CD4-positive, alpha-beta T cell treated with Interleukin-6 for 4 hours (primary cell): Measurements from ENCODE around the gene MAVS.
"Not testable (repeated sequence)": the region's sequence is repeated elsewhere in the genome, so short reads cannot be mapped to it uniquely, and the experiment has no call there.

Experiments used
- DNase-seq: peaks from one replicate; pipeline ENCODE4 v3.0.0-alpha.2; 2020; ENCODE audit warnings: mixed read lengths

Gene MAVS

DNA sequence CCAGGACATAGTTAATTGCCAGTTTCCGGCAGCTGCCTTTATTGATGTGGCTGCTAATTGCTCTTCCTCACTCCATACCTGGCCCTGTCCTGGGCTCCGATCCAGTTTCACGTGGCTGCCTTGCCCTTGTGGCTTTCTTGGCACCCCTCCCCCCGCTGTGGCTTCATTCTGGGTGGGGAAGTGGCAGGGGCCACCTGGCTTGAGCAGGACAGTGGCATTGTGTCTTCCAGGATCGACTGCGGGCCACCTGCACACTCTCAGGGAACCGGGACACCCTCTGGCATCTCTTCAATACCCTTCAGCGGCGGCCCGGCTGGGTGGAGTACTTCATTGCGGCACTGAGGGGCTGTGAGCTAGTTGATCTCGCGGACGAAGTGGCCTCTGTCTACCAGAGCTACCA is 10.8 kb downstream of the MAVS start:
- no peak for DNase-seq

DNA sequence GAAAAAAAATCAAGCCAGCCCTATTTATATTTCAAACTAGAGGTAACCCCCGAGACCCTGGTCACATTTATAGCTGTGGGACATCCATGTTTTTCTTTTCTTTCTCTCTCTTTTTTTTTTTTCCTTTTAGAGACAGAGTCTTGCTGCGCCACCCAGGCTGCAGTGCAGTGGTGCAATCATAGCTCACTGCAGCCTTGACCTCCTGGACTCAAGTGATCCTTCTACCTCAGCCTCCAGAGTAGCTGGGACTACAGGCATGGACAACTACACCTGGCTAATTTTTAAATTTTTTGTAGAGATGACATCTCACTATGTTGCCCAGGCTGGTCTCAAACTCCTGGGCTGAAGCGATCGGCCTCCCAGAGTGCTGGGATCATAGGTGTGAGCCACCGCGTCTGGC is 12.1 kb downstream of the MAVS start:
- DNase-seq = no peak

DNA sequence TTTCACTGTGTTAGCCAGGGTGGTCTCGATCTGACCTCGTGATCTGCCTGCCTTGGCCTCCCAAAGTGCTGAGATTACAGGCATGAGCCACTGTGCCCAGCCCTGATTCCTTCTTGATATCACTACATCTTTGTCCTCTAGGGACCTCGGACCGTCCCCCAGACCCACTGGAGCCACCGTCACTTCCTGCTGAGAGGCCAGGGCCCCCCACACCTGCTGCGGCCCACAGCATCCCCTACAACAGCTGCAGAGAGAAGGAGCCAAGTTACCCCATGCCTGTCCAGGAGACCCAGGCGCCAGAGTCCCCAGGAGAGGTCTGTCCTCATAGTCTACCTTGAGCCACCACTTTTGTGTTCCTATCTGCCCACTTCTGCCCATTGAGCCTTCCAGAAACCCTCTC is 14.6 kb downstream of the MAVS start:
- no peak for DNase-seq

DNA sequence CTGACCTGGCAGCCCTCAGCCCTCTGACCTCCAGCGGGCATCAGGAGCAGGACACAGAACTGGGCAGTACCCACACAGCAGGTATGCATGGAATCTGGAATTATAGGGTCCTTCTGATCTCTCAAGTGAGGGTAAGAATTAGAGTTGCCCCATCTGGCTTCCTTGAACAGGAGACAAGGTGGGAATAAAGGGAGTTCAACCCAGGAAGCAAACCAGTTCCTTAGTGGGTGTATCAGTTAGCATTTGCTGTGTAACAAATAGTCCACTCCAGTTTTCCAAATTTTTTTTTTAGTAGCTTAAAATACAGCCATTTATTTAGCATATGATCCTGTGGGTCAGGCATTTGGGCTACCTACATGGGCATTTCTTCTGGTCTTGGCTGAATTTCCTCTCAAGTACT is 15.7 kb downstream of the MAVS start:
- no peak for DNase-seq

DNA sequence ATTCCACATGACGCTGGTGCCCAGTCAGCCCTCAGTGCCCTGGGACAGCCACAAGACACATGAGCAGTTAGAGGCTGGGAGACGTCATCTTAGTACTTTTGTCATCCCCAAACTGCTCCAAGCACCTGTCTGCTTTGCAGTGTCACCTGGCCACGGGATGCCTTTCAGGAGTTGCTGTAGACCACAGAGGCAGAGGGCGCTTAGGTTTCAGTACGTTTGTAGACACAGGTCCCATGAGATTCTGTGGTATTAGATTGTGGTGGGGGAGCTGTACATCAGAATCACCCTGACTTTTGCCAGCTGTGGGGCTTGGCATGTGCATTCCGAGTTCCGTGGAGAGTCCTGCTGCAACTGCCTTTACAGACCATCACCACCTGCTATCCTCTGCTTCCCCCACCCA is 16.7 kb downstream of the MAVS start:
- DNase-seq = no peak

DNA sequence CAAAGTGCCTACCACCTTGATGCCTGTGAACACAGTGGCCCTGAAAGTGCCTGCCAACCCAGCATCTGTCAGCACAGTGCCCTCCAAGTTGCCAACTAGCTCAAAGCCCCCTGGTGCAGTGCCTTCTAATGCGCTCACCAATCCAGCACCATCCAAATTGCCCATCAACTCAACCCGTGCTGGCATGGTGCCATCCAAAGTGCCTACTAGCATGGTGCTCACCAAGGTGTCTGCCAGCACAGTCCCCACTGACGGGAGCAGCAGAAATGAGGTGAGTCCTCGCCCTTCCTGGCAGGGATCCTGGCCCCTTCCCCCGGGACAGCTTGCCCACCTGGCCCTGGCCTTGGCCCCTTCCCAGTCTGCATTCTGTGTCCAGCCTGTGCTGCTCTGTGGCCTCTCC is 17.9 kb downstream of the MAVS start:
- DNase-seq = no peak

DNA sequence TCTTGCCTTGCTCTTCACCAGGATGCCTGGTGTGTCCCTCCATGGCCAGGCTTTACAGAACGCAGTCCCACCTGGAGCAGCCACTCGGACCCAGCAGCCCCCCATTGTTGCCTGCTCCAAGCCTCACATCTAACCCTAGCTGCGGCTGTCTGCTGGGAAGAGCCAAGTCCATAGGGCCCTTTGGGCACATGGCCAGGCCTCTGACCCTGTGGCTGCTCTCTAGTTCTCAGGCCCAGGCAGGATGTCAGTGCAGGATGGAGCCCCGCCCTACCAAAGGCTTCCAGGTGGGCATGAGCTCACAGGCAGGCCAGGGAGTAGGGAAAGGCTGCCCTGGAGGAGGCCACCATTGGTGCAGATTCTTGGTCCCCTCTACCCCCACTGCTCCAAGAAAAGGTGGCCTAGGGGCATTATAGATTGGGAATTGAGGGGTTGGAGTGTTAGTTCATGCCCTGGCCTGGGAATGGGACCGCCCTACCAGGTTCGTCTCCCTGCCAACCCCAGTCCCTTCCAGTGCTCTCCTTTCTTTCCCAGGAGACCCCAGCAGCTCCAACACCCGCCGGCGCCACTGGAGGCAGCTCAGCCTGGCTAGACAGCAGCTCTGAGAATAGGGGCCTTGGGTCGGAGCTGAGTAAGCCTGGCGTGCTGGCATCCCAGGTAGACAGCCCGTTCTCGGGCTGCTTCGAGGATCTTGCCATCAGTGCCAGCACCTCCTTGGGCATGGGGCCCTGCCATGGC is 18.7 kb downstream of the MAVS start:
- no peak for DNase-seq

DNA sequence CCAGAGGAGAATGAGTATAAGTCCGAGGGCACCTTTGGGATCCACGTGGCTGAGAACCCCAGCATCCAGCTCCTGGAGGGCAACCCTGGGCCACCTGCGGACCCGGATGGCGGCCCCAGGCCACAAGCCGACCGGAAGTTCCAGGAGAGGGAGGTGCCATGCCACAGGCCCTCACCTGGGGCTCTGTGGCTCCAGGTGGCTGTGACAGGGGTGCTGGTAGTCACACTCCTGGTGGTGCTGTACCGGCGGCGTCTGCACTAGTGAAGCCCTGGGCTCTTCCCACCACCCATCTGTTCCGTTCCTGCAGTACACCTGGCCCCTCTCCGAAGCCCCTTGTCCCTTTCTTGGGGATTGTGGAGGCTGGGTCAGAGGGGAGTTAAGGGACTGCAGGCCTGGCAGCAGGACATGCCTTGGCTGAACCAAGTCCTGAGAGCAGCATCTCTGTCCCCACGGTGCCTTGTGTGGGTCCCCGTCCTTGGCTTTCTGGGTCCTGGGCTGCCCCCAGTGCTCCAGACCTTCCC is 19.3 kb downstream of the MAVS start:
- DNase-seq = no peak

DNA sequence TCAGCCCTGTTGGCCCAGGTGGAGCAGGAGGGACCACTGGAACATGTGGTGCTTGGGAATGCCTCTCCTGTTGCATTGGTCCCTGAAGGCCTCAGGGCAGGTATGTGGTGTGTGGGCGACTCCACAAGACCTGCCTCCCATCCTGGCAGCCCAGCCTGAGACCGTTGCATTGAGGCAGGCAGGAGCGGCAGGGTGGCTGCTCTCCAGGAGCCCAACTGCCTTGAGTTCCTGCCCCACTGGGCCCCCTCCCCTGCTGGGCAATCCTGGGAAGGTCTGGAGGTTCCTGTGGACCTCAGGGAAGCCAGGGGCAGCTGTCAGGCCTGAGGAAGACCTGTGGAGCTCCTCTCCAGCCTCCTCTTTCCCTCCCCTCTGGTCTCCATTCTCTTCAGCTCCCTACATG is 19.8 kb downstream of the MAVS start:
- no peak for DNase-seq

DNA sequence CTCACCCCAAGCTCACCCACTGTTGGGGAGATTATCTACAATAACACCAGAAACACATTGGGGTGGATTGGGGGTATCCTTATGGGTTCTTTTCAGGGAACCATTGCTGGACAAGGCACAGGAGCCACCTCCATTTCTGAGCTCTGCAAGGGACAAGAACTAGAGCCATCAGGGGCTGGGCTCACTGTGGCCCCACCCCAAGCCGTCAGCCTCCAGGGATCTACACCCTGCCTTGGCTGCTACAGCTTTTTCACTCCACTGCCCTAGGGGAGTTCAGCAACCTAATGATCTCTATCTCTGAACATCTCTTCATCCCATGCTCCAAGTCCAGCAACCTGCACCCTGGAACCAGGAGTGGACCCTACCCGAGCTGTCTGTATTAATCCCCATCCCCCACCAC is 21.2 kb downstream of the MAVS start:
- DNase-seq = no peak

DNA sequence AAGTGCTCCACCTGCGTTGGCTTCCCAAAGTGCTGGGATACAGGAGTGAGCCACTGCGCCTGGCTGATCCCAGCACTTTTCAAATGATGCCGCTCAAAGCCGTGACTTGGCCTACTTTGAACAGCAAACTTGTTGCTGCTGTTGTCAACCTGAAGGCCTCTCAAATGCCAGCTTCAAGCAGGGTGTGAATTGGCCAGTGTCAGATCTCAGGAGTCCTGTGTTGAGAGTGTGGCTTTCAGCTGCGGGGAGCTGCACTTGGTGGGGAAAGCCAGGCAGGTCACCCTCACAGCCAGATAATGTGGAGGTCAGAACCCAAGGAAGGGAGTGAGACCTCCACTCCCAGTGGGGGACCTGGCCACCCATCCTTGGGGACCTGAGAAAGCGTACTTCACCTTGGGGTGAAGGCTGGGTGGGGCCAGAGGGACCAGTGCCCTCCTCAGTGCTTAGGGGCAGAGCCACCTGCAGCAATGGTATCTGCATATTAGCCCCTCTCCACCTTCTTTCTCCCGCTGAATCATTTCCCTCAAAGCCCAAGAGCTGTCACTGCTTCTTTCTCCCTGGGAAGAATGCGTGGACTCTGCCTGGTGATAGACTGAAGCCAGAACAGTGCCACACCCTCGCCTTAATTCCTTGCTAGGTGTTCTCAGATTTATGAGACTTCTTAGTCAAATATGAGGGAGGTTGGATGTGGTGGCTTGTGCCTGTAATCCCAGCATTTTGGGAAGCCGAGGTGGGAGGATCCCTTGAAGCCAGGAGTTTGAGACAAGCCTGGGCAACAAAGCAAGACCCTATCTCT is 23.4 kb downstream of the MAVS start:
- DNase-seq = no peak

DNA sequence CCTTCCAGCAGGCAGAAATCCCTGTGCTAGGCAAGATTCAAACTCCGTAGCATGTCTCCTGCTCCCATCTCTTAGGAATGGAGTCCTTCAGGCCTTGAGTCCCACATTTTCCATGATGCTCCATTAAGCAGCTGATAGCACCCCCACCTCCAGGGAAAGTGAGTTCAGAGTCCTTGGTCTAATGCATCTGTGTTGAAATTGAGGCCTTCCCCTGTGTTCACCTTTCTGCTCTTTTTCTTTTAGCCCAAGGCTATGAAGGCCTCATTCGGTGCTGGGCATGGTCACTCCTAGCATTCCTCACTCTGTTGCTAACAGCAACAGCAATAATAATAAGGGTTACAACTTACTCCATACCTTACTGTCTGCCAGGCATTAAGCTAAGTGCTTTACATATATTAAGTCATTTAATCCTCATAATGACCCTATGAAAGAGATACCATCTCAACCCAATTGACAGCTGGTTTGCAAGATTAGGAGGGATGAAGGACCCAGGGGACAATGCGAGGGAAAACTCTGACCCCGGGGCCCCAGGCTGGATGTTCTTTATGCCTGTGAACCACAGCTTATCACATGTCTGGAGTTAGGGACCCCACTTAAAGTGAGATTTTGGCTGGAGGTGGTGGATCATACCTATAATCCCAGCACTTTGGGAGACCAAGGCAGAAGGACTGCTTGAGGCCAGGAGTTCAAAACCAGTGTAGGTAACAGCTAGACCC is 25.1 kb downstream of the MAVS start:
- DNase-seq = no peak

DNA sequence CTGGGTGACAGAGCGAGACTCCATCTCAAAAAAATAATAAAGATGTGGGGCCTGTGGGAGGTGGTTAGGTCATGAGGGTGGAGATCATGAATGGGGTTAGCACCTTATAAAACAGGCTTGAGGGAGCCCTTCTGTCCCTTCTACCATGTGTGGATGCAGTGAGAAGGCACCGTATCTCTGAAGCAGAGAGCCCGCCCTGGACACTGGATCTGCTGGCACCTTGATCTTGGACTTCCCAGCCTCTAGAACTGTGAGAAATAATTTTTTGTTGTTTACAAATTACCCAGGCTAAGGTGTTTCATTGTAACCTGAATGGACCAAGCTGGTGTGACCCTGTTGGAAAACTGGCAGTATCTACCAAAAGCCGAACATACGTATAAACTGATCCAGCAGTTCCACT is 26.9 kb downstream of the MAVS start:
- no peak for DNase-seq

DNA sequence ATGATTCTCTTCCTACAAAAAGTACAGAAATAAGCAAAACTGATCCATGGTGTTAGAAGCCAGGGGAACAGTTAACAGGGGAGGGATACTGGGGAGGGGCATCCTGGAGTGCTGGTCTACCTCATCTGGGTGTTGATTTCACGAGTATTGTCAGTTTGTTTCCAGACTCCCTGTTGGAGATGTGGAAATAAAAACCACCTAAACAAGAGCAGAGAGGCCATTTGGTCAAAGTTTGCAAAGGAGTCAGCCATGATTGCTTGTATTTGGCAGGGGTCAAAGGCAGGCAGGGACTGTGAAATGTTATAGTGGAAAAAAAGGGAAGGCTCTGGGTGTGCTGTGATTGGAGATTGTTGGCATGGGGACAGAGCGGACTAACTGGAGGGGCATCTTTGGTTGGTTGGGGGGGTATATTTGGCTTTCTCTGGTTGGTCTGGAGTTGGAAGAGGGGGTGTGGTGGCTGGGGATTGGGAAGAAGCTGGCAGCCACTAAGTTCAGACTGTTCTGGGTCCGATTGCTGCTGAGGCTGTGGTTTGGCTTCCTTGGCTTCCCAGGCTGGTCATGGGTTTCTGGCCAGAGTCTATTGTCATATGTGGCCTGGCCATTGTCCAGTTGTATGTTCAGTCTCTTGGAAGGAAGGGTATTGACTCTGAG is 27.7 kb downstream of the MAVS start:
- no peak for DNase-seq

DNA sequence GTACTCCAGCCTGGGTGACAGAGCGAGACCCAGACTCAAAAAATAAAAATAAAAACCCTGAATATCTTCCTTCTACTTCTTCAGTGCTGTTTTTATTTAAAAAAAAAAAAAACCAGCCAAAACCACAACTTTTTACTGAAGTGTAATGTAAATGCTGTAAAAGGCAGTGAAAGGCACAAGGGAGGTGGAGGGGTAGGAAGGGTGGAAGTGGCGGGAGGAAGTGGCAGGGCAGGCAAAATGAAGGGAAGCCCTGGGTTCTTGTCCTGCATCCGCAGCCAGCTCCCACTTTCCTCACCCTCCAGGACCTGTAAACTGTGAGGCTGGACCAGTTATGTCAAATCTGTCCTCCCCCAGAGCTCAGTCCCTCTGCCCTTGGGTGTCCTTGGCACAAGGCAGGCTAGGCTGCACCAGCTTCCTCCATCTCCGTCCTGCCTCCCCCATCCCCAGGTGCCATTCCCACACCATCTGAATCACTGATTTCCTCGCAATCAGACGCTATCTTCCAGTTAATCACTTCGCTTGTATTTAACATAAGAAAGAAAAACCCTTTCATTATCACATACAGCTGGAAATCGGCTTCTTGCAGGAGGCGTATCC is 28.8 kb downstream of the MAVS start:
- no peak for DNase-seq

DNA sequence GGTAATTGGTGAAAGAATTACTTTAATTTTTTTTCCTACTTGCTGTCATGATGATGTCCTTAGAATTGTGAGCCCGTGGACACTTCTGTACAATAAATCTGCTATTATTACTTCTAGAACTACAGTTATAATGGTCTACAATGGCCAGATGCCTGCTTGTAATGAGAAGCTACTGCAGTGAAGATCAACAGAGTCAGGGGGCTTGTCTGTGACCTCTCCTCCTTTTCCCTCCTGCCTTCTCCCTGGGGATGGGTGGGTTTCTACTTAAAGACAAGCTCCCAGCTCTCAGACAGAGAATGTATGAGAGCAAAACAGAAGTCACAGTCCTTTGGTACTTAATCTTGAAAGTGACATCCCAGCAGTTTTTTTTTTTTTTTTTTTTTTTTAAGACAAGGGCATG is 29.4 kb downstream of the MAVS start:
- no peak for DNase-seq

DNA sequence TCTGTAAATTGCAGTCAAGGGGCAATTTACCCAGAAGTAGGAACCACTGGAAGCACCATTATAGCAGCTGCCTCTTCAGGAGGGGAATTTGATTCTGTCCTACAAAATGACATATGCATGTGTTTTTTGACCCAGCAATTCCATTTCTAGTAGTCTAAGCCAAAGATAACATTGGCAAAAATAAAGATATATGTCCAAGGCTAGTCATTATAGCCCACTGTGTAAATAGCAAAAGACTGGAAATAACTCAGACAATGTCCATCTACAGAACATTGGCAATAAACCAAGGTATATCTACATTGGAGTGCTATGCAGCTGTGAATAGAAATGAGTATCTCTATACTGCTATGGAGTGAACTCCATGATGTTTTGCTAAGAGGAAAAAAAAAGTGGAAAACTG is 30.0 kb downstream of the MAVS start:
- DNase-seq = no peak

DNA sequence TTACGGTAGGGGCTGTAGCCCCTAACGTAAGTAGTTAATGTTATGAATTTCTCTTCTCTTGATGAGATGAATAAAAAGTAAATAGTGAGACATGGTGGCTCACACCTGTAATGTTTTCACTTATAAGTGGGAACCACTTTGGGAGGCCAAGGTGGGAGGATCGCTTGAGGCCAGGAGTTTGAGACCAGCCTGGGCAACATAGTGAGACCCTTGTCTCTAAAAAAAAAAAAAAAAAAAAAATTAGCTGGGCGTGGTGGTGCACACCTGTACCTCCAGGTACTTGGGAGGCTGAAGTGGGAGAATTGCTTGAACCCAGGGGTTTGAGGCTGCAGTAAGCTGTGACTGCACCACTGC is 32.3 kb downstream of the MAVS start:
- not testable (repeated sequence) for DNase-seq

DNA sequence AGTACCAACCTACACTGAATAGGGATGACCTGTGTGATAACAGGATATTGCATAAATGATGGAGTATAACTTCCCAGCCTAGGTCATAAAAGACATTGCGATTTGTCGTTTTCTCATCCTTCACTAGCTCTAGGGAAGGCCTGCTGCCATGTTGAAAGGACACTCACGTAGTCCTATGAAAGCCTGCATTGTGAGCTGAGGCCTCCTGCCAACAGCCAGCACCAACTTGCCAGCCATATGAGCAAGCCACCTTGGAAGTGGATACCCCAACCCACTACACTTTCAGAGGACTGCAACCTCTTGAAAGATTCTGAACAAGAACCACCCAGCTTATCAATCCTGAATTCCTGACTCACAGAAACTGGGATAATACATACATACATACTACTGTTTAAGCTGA is 39.1 kb downstream of the MAVS start:
- DNase-seq = no peak

DNA sequence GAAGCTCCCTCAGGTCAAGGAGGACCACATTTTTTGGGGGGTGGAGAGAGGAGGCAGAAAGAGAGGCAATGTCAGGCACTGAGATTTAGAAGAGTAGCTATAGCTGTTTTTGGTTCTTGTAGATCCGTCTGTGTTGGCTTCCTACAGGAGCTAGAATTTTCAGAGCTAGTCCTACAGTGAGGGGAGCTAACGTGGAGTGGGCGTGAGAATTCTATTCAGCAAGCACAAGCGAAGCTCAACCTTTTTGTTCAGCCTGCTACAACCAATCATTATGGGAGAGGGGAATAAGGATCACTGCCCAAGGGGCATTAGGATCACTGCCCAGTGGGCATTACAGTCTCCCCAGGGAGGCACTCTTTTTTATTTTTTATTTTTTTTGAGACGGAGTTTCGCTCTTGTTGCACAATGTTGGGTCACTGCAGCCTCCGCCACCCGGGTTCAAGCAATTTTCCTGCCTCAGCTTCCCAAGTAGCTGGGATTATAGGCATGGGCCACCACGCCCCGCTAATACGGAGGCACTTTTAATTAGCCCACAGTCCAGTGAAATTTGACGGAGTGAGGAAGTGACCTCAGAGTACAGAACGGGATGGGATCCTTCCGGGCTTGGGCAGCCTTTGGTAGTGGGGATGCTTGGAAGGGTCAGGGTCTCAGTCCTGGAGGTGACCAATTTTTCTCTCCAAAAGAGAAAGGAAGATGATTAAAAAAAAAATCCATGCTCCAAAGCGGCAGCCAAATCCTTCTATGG is 41.4 kb downstream of the MAVS start:
- no peak for DNase-seq

DNA sequence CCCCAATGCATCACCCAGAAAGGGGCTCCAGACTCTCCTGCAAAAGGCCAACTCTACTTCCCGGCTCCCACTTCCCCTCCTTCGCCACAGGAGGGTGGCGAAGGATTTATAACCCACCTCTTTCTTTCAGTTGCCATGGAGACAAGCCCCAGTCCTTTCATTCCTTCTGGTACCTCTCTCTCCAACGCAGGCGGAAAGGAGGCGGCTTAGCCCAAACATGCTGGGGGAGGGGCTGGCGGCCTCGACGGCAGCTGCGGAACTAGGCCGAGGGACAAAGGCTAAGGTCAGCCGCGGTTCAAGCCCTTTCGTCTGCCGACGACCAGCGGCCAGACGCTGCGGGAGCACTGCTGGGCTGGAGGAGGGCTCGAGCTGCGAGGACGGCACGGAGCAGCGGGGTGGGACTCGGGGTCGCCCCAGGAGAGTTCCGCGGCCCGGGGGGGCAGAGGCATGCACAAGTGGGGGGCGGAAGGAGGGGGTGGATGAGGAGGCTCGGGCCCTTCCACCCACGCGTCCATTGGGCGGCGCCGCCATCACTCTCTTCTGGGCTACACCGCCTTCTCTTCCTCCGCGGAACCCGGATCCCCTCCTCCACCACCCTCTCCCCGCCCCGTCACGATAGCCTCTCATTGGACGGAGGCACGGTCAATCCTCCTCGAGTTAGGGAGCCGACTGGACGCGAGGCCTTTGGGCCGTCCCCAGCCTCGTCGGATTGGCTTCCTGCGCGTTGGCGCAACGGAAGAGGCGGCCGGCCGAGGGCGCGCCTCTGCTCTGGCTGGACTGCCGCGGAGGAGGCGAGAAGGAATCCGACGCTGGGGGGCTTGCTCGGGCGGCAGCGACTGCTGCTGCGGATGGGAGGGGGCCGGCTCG is 42.2 kb downstream of the MAVS start, which contains the start of gene PANK2:
TSS of gene PANK2 (plus strand) at position 766 of the 867 bp plus-strand sequence.
- DNase-seq = peak; percentile 97
